ENCODE results near the gene RALGAPA1. TPM values are rescaled to one million over a fixed set of nuclear protein-coding genes. Genes with fewer than 3 reads are reported as not detected.
"Not testable (repeated sequence)": the region's sequence is repeated elsewhere in the genome, so short reads cannot be mapped to it uniquely, and the experiment has no call there.

RALGAPA1 gene
- total RNA-seq, 1 donor from 2014 or later = 61.0 TPM

- Mint-ChIP-seq H3K36me3 (ENCODE audit: unreplicated experiment) (no peaks in the 10 kb centered on the region), H3K9me3 (ENCODE audit: unreplicated experiment) (no peaks in the 10 kb centered on the region), H3K27ac (ENCODE audit: unreplicated experiment) (peak overlapping the region; percentile 3), H3K27me3 (ENCODE audit: unreplicated experiment) (no peaks in the 10 kb centered on the region), H3K4me3 (ENCODE audit: unreplicated experiment) (no peak overlapping the region), H3K4me1 (ENCODE audit: low read depth, unreplicated experiment) (peaks cover 29% of the 10 kb centered on the region)
- TF ChIP-seq, protein P1, sequence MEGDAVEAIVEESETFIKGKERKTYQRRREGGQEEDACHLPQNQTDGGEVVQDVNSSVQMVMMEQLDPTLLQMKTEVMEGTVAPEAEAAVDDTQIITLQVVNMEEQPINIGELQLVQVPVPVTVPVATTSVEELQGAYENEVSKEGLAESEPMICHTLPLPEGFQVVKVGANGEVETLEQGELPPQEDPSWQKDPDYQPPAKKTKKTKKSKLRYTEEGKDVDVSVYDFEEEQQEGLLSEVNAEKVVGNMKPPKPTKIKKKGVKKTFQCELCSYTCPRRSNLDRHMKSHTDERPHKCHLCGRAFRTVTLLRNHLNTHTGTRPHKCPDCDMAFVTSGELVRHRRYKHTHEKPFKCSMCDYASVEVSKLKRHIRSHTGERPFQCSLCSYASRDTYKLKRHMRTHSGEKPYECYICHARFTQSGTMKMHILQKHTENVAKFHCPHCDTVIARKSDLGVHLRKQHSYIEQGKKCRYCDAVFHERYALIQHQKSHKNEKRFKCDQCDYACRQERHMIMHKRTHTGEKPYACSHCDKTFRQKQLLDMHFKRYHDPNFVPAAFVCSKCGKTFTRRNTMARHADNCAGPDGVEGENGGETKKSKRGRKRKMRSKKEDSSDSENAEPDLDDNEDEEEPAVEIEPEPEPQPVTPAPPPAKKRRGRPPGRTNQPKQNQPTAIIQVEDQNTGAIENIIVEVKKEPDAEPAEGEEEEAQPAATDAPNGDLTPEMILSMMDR (IDR thresholded peaks at IDR 0.05; ENCODE audit: partially characterized antibody, unreplicated experiment) = no peak
- no peak for DNase-seq
Measured at GRCh38 chr14:35628989-35629388, 180.1 kb downstream of the RALGAPA1 start.

DNA sequence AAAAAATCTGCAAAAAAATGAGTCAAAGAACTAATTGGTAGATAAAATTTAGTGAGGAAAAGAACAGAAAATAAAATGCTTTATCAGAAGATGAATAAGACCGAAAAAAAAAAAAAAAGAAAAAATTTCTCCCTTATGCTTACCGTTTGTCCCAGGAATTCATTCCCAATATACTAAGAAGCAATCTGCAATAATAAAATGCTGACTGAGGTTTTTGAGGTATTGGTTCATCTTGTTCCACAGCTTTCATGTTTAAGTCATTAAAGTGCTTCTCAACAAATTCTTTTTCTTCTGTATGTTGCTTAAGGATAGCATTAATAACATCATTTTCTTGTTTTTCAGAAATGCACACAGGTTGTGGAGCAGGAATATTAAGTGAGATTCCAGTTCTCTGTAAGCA, 182.1 kb downstream of the RALGAPA1 start:
- H3K27ac Mint-ChIP-seq (ENCODE audit: unreplicated experiment); H3K9me3 Mint-ChIP-seq (ENCODE audit: unreplicated experiment); DNase-seq; H3K4me3 Mint-ChIP-seq (ENCODE audit: unreplicated experiment); H3K36me3 Mint-ChIP-seq (ENCODE audit: unreplicated experiment); H3K27me3 Mint-ChIP-seq (ENCODE audit: unreplicated experiment): not testable (repeated sequence)
- H3K4me1 Mint-ChIP-seq (ENCODE audit: low read depth, unreplicated experiment) = peaks cover 22% of the 10 kb centered on the region

GRCh38 chr14:35621996-35622395, 187.1 kb downstream of the RALGAPA1 start:
- H3K27ac Mint-ChIP-seq (ENCODE audit: unreplicated experiment); H3K27me3 Mint-ChIP-seq (ENCODE audit: unreplicated experiment); DNase-seq; H3K4me3 Mint-ChIP-seq (ENCODE audit: unreplicated experiment); H3K4me1 Mint-ChIP-seq (ENCODE audit: low read depth, unreplicated experiment); H3K9me3 Mint-ChIP-seq (ENCODE audit: unreplicated experiment): not testable (repeated sequence)
- H3K36me3 Mint-ChIP-seq (ENCODE audit: unreplicated experiment) = peaks cover 28% of the 10 kb centered on the region

GRCh38 chr14:35619998-35620397, 189.1 kb downstream of the RALGAPA1 start:
- H3K36me3 Mint-ChIP-seq (ENCODE audit: unreplicated experiment) = peaks cover 28% of the 10 kb centered on the region
- H3K9me3 Mint-ChIP-seq (ENCODE audit: unreplicated experiment); H3K4me3 Mint-ChIP-seq (ENCODE audit: unreplicated experiment); H3K4me1 Mint-ChIP-seq (ENCODE audit: low read depth, unreplicated experiment); H3K27me3 Mint-ChIP-seq (ENCODE audit: unreplicated experiment); H3K27ac Mint-ChIP-seq (ENCODE audit: unreplicated experiment); DNase-seq: not testable (repeated sequence)

- H3K4me1 Mint-ChIP-seq (ENCODE audit: low read depth, unreplicated experiment); H3K4me3 Mint-ChIP-seq (ENCODE audit: unreplicated experiment); DNase-seq; H3K27ac Mint-ChIP-seq (ENCODE audit: unreplicated experiment); H3K9me3 Mint-ChIP-seq (ENCODE audit: unreplicated experiment); H3K27me3 Mint-ChIP-seq (ENCODE audit: unreplicated experiment): not testable (repeated sequence)
- H3K36me3 Mint-ChIP-seq (ENCODE audit: unreplicated experiment) = peaks cover 28% of the 10 kb centered on the region
Measured at GRCh38 chr14:35619461-35619860, 189.6 kb downstream of the RALGAPA1 start.

GRCh38 chr14:35617500-35617899, 191.6 kb downstream of the RALGAPA1 start:
- Mint-ChIP-seq H3K36me3 (ENCODE audit: unreplicated experiment) (peaks cover 28% of the 10 kb centered on the region), H3K27me3 (ENCODE audit: unreplicated experiment) (peaks cover 6% of the 10 kb centered on the region)
- no peak for DNase-seq

GRCh38 chr14:35607380-35607779, 201.7 kb downstream of the RALGAPA1 start:
- H3K4me1 Mint-ChIP-seq (ENCODE audit: low read depth, unreplicated experiment) = no peaks in the 10 kb centered on the region
- H3K9me3 Mint-ChIP-seq (ENCODE audit: unreplicated experiment) = no peaks in the 10 kb centered on the region
- no peak for DNase-seq
- no peak overlapping the region for H3K27ac Mint-ChIP-seq (ENCODE audit: unreplicated experiment)
- H3K36me3 Mint-ChIP-seq (ENCODE audit: unreplicated experiment) = no peaks in the 10 kb centered on the region
- no peak overlapping the region for H3K4me3 Mint-ChIP-seq (ENCODE audit: unreplicated experiment)
- TF ChIP-seq, protein P1 (IDR thresholded peaks at IDR 0.05; ENCODE audit: partially characterized antibody, unreplicated experiment) = no peak
- H3K27me3 Mint-ChIP-seq (ENCODE audit: unreplicated experiment) = no peaks in the 10 kb centered on the region

More at GRCh38 chr14:35617500-35617899, 191.6 kb downstream of the RALGAPA1 start:
- peaks cover 3% of the 10 kb centered on the region for H3K9me3 Mint-ChIP-seq (ENCODE audit: unreplicated experiment)
- no peak overlapping the region for H3K4me3 Mint-ChIP-seq (ENCODE audit: unreplicated experiment)
- TF ChIP-seq, protein P1 (IDR thresholded peaks at IDR 0.05; ENCODE audit: partially characterized antibody, unreplicated experiment) = no peak
- H3K27ac Mint-ChIP-seq (ENCODE audit: unreplicated experiment) = no peak overlapping the region
- no peaks in the 10 kb centered on the region for H3K4me1 Mint-ChIP-seq (ENCODE audit: low read depth, unreplicated experiment)
